GM12873 (cell line): ENCODE results near the gene CEP72.

Experiments
- CTCF ChIP-seq: IDR thresholded peaks from 2 replicates; pipeline ENCODE4 v1.5.1; 2012; ENCODE audit warnings: low read depth, mild to moderate bottlenecking, moderate library complexity, low read length, control low read depth; ENCODE audit not compliant: insufficient read depth; ENCODE audit errors: missing control alignments

CEP72 gene

DNA sequence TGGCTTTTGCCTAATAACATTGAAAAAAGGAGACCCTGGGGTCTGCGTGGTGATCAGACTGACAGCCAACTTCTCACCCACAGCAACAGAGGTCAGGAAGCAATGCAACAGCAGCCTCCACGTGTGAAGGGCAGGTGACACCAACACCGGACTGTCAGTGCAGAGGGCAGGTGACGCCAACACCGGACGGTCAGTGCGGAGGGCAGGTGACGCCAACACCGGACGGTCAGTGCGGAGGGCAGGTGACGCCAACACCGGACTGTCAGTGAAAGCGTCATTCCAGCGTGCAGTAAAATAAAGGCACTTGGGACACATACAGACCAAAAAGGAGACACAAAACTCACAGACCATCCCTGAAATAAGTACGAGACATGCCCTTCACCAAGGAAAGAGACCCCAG, 37.2 kb upstream of the CEP72 start:
- TF ChIP-seq CTCF: no peak

GRCh38 chr5:575636-576035, 36.5 kb upstream of the CEP72 start:
- TF ChIP-seq CTCF: no peak

DNA sequence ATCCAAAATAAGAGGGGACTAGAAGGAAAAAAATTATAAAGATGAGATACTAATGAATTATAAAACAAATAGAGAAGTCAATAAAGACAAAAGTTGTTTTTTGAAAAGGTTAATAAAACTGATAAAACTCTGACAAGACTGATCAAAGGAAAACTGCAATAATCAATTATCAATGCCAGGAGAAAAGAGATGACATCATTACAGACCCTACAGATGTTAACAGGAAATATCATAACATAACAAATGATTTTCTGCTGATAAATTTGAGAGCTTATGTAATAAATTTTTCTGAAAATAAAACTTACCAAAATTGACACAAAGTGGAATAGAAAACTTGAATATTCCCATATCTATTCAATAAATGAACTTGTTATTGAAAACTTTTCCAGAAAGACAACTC, 34.3 kb upstream of the CEP72 start:
- no peak for TF ChIP-seq CTCF

DNA sequence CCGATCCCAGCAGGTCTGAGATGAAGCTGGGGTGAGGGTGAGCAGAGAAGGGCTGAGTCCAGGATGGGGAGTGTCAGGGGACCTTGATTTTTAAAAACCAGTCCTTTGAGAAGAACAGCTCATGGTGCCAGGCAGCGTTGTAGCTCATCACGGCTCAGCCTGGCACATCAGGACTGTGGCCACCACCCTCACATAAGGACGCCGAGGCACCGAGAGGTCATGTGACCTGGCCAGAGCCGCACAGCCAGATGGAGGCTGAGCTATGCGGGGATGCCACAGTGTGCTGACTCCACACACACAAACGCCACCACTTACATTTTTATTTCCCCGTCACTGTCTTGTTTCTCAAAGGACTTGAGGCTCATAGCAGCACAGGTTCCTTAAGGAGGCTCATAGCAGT, 32.9 kb upstream of the CEP72 start:
- no peak for TF ChIP-seq CTCF

GRCh38 chr5:579746-580366, 32.3 kb upstream of the CEP72 start:
- no peak for TF ChIP-seq CTCF

DNA sequence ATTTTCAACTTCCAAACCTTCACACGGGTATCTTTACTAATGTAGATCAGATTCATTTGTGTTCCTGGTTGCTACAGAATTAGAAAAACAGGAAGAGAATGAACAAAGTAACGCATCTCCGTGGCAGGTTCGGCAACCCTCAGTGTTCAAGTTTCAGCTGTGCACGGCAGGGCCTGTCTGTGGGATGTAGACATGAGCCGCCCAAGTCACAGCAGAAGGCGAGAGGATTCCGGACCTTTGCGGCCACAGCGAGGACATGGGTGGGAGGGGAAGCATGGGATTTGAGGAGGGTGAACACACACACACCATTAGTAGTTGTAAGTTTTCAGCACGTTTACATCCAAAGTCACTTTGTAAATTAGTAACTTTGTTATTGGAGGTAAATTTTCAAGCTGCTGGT, 31.7 kb upstream of the CEP72 start:
- no peak for TF ChIP-seq CTCF

- no peak for TF ChIP-seq CTCF
These were observed 30.9 kb upstream of the CEP72 start for GRCh38 chr5:581266-581665.

DNA sequence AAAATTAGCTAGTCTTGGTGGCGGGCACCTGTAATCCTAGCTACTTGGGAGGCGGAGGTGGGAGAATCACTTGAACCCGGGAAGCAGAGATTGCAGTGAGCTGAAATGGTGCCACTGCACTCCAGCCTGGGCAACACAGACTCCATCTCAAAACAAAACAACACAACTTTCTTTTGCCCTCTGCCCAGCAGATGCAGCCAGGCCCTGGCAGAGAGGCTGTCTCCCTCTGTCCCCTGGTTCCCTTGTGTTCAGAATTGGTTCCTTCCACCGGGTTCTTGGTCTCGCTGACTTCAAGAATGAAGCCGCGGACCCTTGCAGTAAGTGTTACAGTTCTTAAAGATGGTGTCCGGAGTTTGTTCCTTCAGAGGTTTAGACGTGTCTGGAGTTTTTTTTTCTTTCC, 30.2 kb upstream of the CEP72 start:
- TF ChIP-seq CTCF: no peak
